HG02588 (cell line): ENCODE results near the gene THOC6.

Source experiments
- ATAC-seq: cut with Tn5 transposase; IDR thresholded peaks from one replicate; pipeline ENCODE4 v1.9.1; 2021; ENCODE audit warnings: mild to moderate bottlenecking, moderate library complexity; ENCODE audit not compliant: unreplicated experiment

The THOC6 gene

GRCh38 chr16:3029491-3030221, 5.8 kb downstream of the THOC6 start:
- ATAC-seq: no peak

- no peak for ATAC-seq
Measured at GRCh38 chr16:3030222-3031212, 6.7 kb downstream of the THOC6 start.

GRCh38 chr16:3032624-3033023, 8.8 kb downstream of the THOC6 start:
- ATAC-seq: no peak

GRCh38 chr16:3035289-3035971, 11.6 kb downstream of the THOC6 start:
- no peak for ATAC-seq

- no peak for ATAC-seq
Measured at GRCh38 chr16:3035972-3036725, 12.3 kb downstream of the THOC6 start.

GRCh38 chr16:3036726-3037315, 13.0 kb downstream of the THOC6 start, which contains the start of gene BICDL2:
BICDL2 (minus strand) TSS chr16:3036944; CDS start chr16:3035496, 1,448 bp downstream.
- no peak for ATAC-seq

- ATAC-seq: no peak
Measured at GRCh38 chr16:3038256-3038655, 14.4 kb downstream of the THOC6 start.

GRCh38 chr16:3038896-3039295, 15.1 kb downstream of the THOC6 start:
- no peak for ATAC-seq

- ATAC-seq: no peak
Measured at GRCh38 chr16:3042376-3042775, 18.5 kb downstream of the THOC6 start.

- ATAC-seq: no peak
Measured at GRCh38 chr16:3044708-3045107, 20.9 kb downstream of the THOC6 start.

GRCh38 chr16:3045758-3046640, 22.2 kb downstream of the THOC6 start, which contains the start of gene MMP25:
MMP25 (plus strand) TSS chr16:3046561; CDS start chr16:3046918, 357 bp downstream.
- ATAC-seq: no peak

- ATAC-seq: no peak
Measured at GRCh38 chr16:3046641-3047386, 23.0 kb downstream of the THOC6 start.

- no peak for ATAC-seq
Measured at GRCh38 chr16:3047387-3047720, 23.5 kb downstream of the THOC6 start.

- no peak for ATAC-seq
Measured at GRCh38 chr16:3049921-3050481, 26.2 kb downstream of the THOC6 start.

- no peak for ATAC-seq
Measured at GRCh38 chr16:3050487-3050886, 26.7 kb downstream of the THOC6 start.

- ATAC-seq: no peak
Measured at GRCh38 chr16:3051009-3051408, 27.2 kb downstream of the THOC6 start.

- ATAC-seq: no peak
Measured at GRCh38 chr16:3051494-3051893, 27.7 kb downstream of the THOC6 start.
